GM12878 (cell line): ENCODE data around the gene MUC13.

Experiments used
- POLR2A ChIP-seq: IDR thresholded peaks from 2 replicates; pipeline ENCODE4 v1.6.1; 2011; ENCODE audit warnings: low read depth, mild to moderate bottlenecking, low read length
- TF ChIP-seq, protein P1 (sequence below), 3 experiments: IDR thresholded peaks in 2 of 3; conservative IDR thresholded peaks in 1 of 3; 2 replicates each; pipeline ENCODE4 v1.5.1; 2011; ENCODE audit warnings: low read depth in 3 of 3, low read length in 3 of 3, mild to moderate bottlenecking in 3 of 3, control low read depth in 2 of 3, moderate library complexity in 2 of 3, inconsistent platforms in 1 of 3, mixed read lengths in 1 of 3; ENCODE audit not compliant: control insufficient read depth in 2 of 3, insufficient read depth in 1 of 3; ENCODE audit errors: extremely low read depth in 1 of 3

DNA sequence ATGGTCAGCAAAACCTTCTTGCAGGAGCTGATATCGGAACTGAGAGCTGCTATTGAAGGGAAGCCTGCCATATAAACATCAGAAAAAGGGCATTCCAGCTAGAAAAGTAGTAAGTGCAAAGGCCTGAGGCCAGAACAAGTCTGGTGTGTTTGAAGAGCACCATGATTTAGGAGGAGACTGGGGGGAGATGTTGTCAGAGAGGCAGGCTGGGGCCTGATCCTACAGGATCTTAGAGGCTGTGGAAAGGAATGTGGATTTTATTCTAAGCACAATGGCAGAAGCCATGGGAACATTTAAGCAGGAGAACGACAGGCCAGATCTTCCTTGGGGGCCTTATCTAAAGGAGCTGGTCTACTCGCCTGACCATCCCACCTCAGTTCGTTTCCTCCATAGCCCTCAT, 5.1 kb upstream of the MUC13 start:
- no peak for TF ChIP-seq POLR2A
- TF ChIP-seq, protein P1, sequence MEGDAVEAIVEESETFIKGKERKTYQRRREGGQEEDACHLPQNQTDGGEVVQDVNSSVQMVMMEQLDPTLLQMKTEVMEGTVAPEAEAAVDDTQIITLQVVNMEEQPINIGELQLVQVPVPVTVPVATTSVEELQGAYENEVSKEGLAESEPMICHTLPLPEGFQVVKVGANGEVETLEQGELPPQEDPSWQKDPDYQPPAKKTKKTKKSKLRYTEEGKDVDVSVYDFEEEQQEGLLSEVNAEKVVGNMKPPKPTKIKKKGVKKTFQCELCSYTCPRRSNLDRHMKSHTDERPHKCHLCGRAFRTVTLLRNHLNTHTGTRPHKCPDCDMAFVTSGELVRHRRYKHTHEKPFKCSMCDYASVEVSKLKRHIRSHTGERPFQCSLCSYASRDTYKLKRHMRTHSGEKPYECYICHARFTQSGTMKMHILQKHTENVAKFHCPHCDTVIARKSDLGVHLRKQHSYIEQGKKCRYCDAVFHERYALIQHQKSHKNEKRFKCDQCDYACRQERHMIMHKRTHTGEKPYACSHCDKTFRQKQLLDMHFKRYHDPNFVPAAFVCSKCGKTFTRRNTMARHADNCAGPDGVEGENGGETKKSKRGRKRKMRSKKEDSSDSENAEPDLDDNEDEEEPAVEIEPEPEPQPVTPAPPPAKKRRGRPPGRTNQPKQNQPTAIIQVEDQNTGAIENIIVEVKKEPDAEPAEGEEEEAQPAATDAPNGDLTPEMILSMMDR (IDR thresholded peaks at IDR 0.05 in 2 of 3, conservative IDR thresholded peaks at IDR 0.05 in 1 of 3; ENCODE audit: control insufficient read depth in 2 of 3, extremely low read depth in 1 of 3, insufficient read depth in 1 of 3, low read depth in 3 of 3, low read length in 3 of 3): no peak
